GM18870 (cell line): ENCODE results near the gene EAF1.
"Not testable (repeated sequence)": the region's sequence is repeated elsewhere in the genome, so short reads cannot be mapped to it uniquely, and the experiment has no call there.

Source experiments
- ATAC-seq: cut with Tn5 transposase; IDR thresholded peaks from one replicate; pipeline ENCODE4 v1.9.1; 2021; ENCODE audit warnings: moderate library complexity; ENCODE audit not compliant: unreplicated experiment

Gene EAF1

DNA sequence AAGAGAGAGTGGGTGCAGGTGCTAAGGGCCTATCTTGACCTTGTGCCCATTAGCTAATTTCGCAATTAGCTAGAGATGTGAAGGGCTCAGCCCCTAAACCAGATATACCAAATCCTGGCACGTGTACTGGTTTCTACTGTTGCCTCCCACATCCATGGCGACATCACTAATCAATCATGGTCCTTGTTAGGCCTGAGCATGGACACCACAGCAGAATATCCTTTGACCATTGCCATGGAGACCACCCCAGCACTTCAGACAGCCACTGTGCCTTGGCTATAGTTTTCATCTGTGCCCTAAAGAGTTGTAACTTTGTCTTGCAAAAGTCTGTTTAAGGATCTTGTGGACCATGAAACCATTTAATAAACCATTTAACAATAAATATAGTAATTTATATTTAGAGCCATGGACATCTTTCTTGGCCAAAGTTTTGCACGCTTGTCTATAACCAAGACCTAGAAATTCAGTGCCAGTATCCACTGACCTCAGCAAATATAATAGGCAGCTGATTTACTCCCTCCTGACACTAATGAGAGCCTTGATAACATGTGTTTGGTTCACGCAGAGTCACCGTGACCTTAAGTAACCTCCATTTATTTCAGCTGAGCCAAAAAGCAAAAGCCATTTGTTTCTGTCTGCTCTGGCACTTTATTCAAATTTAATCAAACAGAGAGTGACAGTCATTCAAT is 50.7 kb downstream of the EAF1 start:
- ATAC-seq, result no peak

DNA sequence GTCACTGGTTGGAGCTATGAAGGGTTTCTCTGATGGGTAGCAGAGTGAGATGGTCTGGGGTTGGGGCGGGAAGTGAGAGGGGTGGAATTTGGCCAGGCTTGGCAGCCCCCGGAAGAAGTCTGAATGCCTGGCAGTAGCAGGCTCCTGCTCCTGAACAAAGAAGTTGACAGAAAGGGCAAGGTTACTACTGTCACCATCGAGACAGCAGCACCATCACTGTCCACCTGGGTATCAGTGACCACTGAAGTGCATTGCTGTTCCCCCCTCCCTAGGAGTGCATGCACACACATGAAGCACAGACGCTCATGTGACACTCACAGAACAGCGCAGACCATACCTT is 51.2 kb downstream of the EAF1 start:
- no peak for ATAC-seq

DNA sequence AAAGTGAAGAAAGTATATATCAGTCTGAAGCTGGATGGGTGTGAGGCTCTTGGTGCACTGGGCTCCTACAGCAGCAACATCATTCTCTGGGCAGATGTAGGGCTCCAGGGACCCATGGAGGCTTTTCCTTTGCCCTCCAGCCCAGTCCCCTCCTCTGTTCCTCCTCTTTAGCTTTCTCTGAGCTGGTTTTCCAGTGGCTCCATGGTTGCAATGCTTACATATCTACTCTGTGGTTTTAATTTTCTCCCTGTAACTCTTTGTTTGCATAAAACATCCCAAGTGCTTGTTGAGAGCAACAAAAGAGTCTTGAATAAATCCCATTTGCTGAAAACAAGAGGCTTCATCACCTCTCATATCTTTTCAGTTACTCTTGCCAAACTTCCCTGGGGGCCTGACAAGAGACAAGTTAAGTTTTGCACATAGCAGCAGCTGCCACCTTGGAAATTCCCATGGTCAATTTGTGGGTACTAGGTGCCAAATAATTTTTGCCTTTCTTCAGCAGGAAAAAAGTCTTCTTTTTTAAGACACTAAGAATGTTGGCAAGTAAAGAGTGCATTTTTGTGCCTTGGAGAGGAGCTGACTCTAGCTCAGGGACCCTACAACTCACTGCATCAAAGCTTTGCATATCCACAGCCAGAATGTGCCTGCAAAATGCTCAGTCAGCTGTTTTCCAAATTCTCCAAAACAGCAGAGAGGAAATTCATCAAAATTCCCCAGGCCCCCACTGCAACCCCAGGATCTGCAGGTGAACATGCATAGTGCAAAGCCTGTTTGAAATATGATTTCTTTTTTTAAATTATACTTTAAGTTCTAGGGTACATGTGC is 52.2 kb downstream of the EAF1 start:
- ATAC-seq, result no peak

DNA sequence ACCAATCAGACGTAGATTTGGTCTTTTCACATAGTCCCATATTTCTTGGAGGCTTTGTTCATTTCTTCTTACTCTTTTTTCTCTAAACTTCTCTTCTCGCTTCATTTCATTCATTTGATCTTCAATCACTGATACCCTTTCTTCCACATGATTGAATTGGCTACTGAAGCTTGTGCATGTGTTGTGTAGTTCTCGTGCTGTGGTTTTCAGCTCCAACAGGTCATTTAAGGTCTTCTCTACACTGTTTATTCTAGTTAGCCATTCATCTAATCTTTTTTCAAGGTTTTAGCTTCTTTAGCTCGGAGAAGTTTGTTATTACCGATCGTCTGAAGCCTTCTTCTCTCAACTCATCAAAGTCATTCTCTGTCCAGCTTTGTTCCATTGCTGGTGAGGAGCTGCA is 57.2 kb downstream of the EAF1 start:
- not testable (repeated sequence) for ATAC-seq

DNA sequence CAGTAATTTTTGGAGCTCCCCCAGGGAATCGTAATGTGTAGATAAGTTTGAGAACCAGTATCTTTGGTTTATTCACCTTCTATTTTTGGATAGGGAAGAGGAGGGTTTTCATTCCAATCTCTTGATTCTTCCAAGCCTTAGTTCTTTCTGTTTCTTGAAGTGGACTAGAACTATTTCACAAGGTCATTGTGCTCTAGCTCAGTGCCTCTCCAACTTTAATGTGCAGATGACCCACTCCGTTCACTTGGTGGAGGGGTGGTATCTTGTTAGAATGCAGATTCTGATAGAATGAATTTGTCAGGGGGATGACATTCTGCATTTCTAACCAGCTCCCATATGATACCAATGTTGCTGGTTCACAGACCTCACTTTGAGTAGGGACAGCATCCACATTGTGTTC is 58.6 kb downstream of the EAF1 start:
- ATAC-seq, result no peak

DNA sequence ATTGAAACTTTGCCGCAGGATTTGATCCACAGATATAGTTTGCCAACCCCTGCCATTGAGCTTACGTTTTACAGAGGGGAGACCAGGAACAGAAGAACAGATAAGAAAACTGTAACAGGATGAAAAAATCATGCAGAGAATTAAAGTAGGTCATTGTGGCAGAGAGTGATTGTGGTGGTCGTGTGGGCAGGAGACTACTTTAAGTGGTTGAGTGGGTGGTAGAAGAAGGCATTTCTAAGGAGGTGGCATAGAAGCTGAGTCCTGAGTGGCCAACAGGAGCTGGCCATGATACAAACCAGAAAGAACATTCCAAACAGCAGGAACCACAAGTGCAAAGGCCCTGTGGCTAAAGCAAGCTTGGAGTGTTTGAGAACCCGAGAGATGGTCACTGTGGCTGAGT is 59.6 kb downstream of the EAF1 start:
- ATAC-seq, result no peak

DNA sequence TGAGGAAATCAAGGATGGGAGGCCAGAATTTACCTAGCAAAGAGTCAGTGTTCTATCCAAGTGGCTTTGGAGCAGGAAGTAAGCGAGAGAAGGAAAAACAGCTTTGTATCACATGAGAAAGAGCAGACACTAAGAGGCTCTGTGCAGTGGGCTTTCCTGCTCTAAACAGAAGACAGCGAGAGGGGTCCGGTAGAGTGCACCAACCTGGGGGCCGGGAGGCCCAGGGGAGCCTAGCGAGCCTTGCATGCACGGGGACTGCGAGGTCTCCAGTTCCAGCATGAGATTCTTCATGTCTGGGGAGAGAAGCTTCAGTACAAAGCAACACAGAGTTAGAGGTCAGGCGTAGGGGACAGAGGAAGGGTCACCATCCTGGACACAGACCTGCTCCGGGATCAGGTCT is 60.6 kb downstream of the EAF1 start:
- no peak for ATAC-seq

DNA sequence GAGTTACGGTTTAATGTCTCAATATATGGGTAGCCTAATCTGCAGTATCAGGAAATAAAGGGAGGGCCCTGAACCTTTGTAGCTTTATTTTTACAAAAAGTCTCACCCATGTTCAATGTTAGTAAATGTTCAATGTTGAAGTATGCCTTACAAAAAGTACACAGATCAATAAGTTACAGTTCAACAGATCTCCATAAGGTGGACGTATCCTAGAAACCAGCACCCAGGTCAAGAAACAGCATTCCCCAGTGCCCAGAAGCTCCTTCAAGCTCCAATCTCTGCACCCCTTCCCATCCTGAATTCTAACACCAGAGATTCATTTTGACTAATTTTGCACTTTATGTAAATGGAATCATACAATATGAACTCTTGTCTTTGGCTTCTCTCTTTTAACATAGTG is 62.8 kb downstream of the EAF1 start:
- ATAC-seq, result no peak

DNA sequence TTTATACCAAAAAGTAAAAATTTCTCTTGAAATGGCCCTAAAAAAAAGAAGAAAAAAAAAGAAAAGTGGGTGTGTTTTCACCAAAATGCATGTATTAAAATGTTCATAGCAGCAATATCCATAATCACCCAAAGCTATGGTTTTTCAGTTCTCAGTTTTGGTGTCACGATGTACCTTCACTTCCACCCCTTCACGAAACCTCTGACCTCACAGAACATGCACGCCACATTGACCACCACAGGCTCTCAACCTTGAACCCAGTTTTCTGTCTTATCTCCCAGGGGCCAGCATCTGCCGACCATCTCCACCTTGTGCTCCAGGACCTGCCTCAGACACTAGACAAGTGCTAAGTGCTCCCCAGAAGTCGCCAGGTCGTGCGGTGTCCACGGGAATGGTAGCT is 63.7 kb downstream of the EAF1 start:
- ATAC-seq, result no peak
